ENCODE data around the gene OPN1SW. TPM values are rescaled to one million over a fixed set of nuclear protein-coding genes. Genes with fewer than 3 reads are reported as not detected.

Gene OPN1SW
- total RNA-seq, 4 donors from 2014 or later, result not detected

- 88 to 94% methylated on average over 8 of the region's 8 CpGs for WGBS, 2 donors
- no peak overlapping the region for H3K4me3 ChIP-seq (ENCODE audit: low read depth, poor library complexity, severe bottlenecking)
- no peak for DNase-seq (ENCODE audit: low spot score in 2 of 2)
- intact Hi-C loops (cut with DNase I; ENCODE audit: low total_unique reads), result no loop called here
- no peak for TF ChIP-seq POLR2A (IDR thresholded peaks at IDR 0.05)
- TF ChIP-seq CTCF (IDR thresholded peaks at IDR 0.05), result no peak
These were observed 31.6 kb upstream of the OPN1SW start for GRCh38 chr7:128807191-128807590.

- WGBS, 2 donors, result 91 to 94% methylated on average over 5 of the region's 5 CpGs
- H3K4me3 ChIP-seq (ENCODE audit: low read depth, poor library complexity, severe bottlenecking), result no peak overlapping the region
- TF ChIP-seq POLR2A (IDR thresholded peaks at IDR 0.05) (no peak), CTCF (IDR thresholded peaks at IDR 0.05) (no peak)
- intact Hi-C loops (cut with DNase I; ENCODE audit: low total_unique reads), result no loop called here
- no peak for DNase-seq (ENCODE audit: low spot score in 2 of 2)
These were observed 29.6 kb upstream of the OPN1SW start for GRCh38 chr7:128805225-128805624.

- 88 to 91% methylated on average over 6 of the region's 6 CpGs for WGBS, 2 donors
- intact Hi-C loops (cut with DNase I; ENCODE audit: low total_unique reads), result no loop called here
These were observed 28.9 kb upstream of the OPN1SW start for GRCh38 chr7:128804484-128804883.

GRCh38 chr7:128801667-128802418, 26.2 kb upstream of the OPN1SW start:
- DNase-seq (ENCODE audit: low spot score in 2 of 2), result peak in 1 of 2 donors; percentile 17
- WGBS, 2 donors, result 98 to 100% methylated on average over 2 of the region's 2 CpGs
- intact Hi-C loops (cut with DNase I; ENCODE audit: low total_unique reads), result no loop called here
- no peak for TF ChIP-seq CTCF (IDR thresholded peaks at IDR 0.05)
- TF ChIP-seq POLR2A (IDR thresholded peaks at IDR 0.05), result no peak
- H3K4me3 ChIP-seq (ENCODE audit: low read depth, poor library complexity, severe bottlenecking), result no peak overlapping the region

More at GRCh38 chr7:128804484-128804883, 28.9 kb upstream of the OPN1SW start:
- TF ChIP-seq CTCF (IDR thresholded peaks at IDR 0.05), result no peak
- TF ChIP-seq POLR2A (IDR thresholded peaks at IDR 0.05), result no peak
- DNase-seq (ENCODE audit: low spot score in 2 of 2), result no peak
- H3K4me3 ChIP-seq (ENCODE audit: low read depth, poor library complexity, severe bottlenecking), result no peak overlapping the region

- H3K4me3 ChIP-seq (ENCODE audit: low read depth, poor library complexity, severe bottlenecking), result no peak overlapping the region
- no peak for TF ChIP-seq POLR2A (IDR thresholded peaks at IDR 0.05)
- TF ChIP-seq CTCF (IDR thresholded peaks at IDR 0.05), result no peak
- intact Hi-C loops (cut with DNase I; ENCODE audit: low total_unique reads), result no loop called here
- 96 to 98% methylated on average over 9 of the region's 9 CpGs for WGBS, 2 donors
- peak in 1 of 2 donors; percentile 34 for DNase-seq (ENCODE audit: low spot score in 2 of 2)
These were observed 25.4 kb upstream of the OPN1SW start for GRCh38 chr7:128801003-128801402.

GRCh38 chr7:128800567-128800966, 25.0 kb upstream of the OPN1SW start:
- WGBS, 2 donors, result 93 to 95% methylated on average over 3 of the region's 3 CpGs
- no peak overlapping the region for H3K4me3 ChIP-seq (ENCODE audit: low read depth, poor library complexity, severe bottlenecking)
- intact Hi-C loops (cut with DNase I; ENCODE audit: low total_unique reads), result no loop called here
- TF ChIP-seq POLR2A (IDR thresholded peaks at IDR 0.05) (no peak), CTCF (IDR thresholded peaks at IDR 0.05) (no peak)
- no peak for DNase-seq (ENCODE audit: low spot score in 2 of 2)
